ENCODE data around the gene MAB21L3. TPM values are rescaled to one million over a fixed set of nuclear protein-coding genes. Genes with fewer than 3 reads are reported as not detected.

Gene MAB21L3
- total RNA-seq, 1 experiment from 2014 or later: 2.8 TPM

GRCh38 chr1:116157096-116157495, 45.9 kb downstream of the MAB21L3 start:
- H3K27ac Mint-ChIP-seq (ENCODE audit: low read depth, unreplicated experiment): no peak overlapping the region
- intact Hi-C loops (cut with micrococcal nuclease): loop anchor here (10.0 kb wide), 1 partner anchor 218 kb away; the partner anchor contains the start of gene ATP1A1
- peaks cover 12% of the 10 kb centered on the region for H3K27me3 Mint-ChIP-seq (ENCODE audit: insufficient read depth, unreplicated experiment)
- no TSS peak for BruUV-seq (replicated peaks)
- ChIA-PET POLR2A (interaction anchor here (1.1 kb wide), 1 partner anchor 152 kb away, joined by 3 read pairs; no protein-coding TSS in a partner anchor), CTCF (interaction anchor here (1.0 to 1.4 kb wide), 3 partner anchors 9 to 329 kb away, joined by 3 to 4 read pairs (median 4); no protein-coding TSS in a partner anchor)
- H3K4me1 Mint-ChIP-seq (ENCODE audit: insufficient read depth, unreplicated experiment): no peaks in the 10 kb centered on the region
- no peaks in the 10 kb centered on the region for H3K36me3 Mint-ChIP-seq (ENCODE audit: insufficient read depth, unreplicated experiment)
- no peak overlapping the region for H3K4me3 Mint-ChIP-seq (ENCODE audit: unreplicated experiment)
- DNase-seq (ENCODE audit: unreplicated experiment): no peak
- TF ChIP-seq CTCF (IDR thresholded peaks at IDR 0.05; ENCODE audit: unreplicated experiment): no peak
- H3K9me3 Mint-ChIP-seq (ENCODE audit: unreplicated experiment): no peaks in the 10 kb centered on the region

- Mint-ChIP-seq H3K36me3 (ENCODE audit: insufficient read depth, unreplicated experiment) (no peaks in the 10 kb centered on the region), H3K27me3 (ENCODE audit: insufficient read depth, unreplicated experiment) (peaks cover 12% of the 10 kb centered on the region), H3K4me1 (ENCODE audit: insufficient read depth, unreplicated experiment) (no peaks in the 10 kb centered on the region), H3K9me3 (ENCODE audit: unreplicated experiment) (no peaks in the 10 kb centered on the region), H3K27ac (ENCODE audit: low read depth, unreplicated experiment) (no peak overlapping the region), H3K4me3 (ENCODE audit: unreplicated experiment) (no peak overlapping the region)
- ChIA-PET POLR2A (interaction anchor here (0.6 to 1.2 kb wide), 3 partner anchors 9 to 149 kb away, joined by 3 to 6 read pairs (median 3); no protein-coding TSS in a partner anchor), CTCF (interaction anchor here (1.2 to 1.8 kb wide), 4 partner anchors 10 to 325 kb away, joined by 3 to 15 read pairs (median 6); no protein-coding TSS in a partner anchor)
- no TSS peak for BruUV-seq (replicated peaks)
- intact Hi-C loops (cut with micrococcal nuclease): loop anchor here (10.0 kb wide), 1 partner anchor 216 kb away; the partner anchor contains the start of gene ATP1A1
- TF ChIP-seq CTCF (IDR thresholded peaks at IDR 0.05; ENCODE audit: unreplicated experiment): no peak
- no peak for DNase-seq (ENCODE audit: unreplicated experiment)
These were observed 48.0 kb downstream of the MAB21L3 start for GRCh38 chr1:116159177-116159576.

GRCh38 chr1:116159611-116160010, 48.4 kb downstream of the MAB21L3 start:
- intact Hi-C loops (cut with micrococcal nuclease): loop anchor here (10.0 kb wide), 1 partner anchor 215 kb away; the partner anchor contains the start of gene ATP1A1
- no peak for DNase-seq (ENCODE audit: unreplicated experiment)
- Mint-ChIP-seq H3K4me1 (ENCODE audit: insufficient read depth, unreplicated experiment) (no peaks in the 10 kb centered on the region), H3K36me3 (ENCODE audit: insufficient read depth, unreplicated experiment) (no peaks in the 10 kb centered on the region), H3K27me3 (ENCODE audit: insufficient read depth, unreplicated experiment) (peaks cover 12% of the 10 kb centered on the region), H3K9me3 (ENCODE audit: unreplicated experiment) (no peaks in the 10 kb centered on the region), H3K27ac (ENCODE audit: low read depth, unreplicated experiment) (no peak overlapping the region), H3K4me3 (ENCODE audit: unreplicated experiment) (no peak overlapping the region)
- no peak for TF ChIP-seq CTCF (IDR thresholded peaks at IDR 0.05; ENCODE audit: unreplicated experiment)
- BruUV-seq (replicated peaks): no TSS peak
- ChIA-PET CTCF (interaction anchor here (1.2 to 1.8 kb wide), 4 partner anchors 9 to 325 kb away, joined by 3 to 15 read pairs (median 6); no protein-coding TSS in a partner anchor), POLR2A (interaction anchor here (0.6 to 1.2 kb wide), 2 partner anchors 23 to 149 kb away, joined by 3 to 6 read pairs; no protein-coding TSS in a partner anchor)

GRCh38 chr1:116161390-116161789, 50.2 kb downstream of the MAB21L3 start:
- no peak for DNase-seq (ENCODE audit: unreplicated experiment)
- H3K9me3 Mint-ChIP-seq (ENCODE audit: unreplicated experiment): no peaks in the 10 kb centered on the region
- intact Hi-C loops (cut with micrococcal nuclease): no loop called here

More at GRCh38 chr1:116161390-116161789, 50.2 kb downstream of the MAB21L3 start:
- H3K4me3 Mint-ChIP-seq (ENCODE audit: unreplicated experiment): no peak overlapping the region
- no peak overlapping the region for H3K27ac Mint-ChIP-seq (ENCODE audit: low read depth, unreplicated experiment)
- CTCF ChIA-PET: interaction anchor here (0.6 to 1.6 kb wide), 3 partner anchors 9 to 39 kb away, joined by 3 to 5 read pairs (median 5); no protein-coding TSS in a partner anchor
- BruUV-seq (replicated peaks): no TSS peak
- POLR2A ChIA-PET: interaction anchor here (0.8 kb wide), 1 partner anchor 732 kb away, joined by 4 read pairs; no protein-coding TSS in a partner anchor
- H3K4me1 Mint-ChIP-seq (ENCODE audit: insufficient read depth, unreplicated experiment): no peaks in the 10 kb centered on the region
- TF ChIP-seq CTCF (IDR thresholded peaks at IDR 0.05; ENCODE audit: unreplicated experiment): no peak
- no peaks in the 10 kb centered on the region for H3K36me3 Mint-ChIP-seq (ENCODE audit: insufficient read depth, unreplicated experiment)
- H3K27me3 Mint-ChIP-seq (ENCODE audit: insufficient read depth, unreplicated experiment): peaks cover 2% of the 10 kb centered on the region

All from MCF 10A (cell line).